ENCODE measurements around the gene OR2T6.

DNA sequence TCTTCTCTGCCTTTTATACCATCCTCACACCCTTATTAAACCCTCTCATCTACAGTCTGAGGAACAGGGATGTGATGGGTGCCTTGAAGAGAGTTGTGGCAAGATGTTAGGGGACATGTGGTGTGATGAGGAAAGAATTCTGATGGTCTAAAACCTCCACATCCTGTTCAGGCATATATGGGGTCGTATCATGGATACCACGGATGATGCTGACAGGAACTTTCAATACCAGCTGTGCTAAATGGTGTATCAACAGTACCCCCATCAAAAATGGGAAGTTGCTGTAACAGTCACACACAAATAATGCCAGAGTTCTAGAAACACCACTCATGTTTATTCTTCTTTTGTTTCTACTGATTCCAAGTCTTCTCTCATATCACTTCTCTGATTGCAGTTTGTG is 12.9 kb downstream of the OR2T6 start:
- TF ChIP-seq, protein P1, sequence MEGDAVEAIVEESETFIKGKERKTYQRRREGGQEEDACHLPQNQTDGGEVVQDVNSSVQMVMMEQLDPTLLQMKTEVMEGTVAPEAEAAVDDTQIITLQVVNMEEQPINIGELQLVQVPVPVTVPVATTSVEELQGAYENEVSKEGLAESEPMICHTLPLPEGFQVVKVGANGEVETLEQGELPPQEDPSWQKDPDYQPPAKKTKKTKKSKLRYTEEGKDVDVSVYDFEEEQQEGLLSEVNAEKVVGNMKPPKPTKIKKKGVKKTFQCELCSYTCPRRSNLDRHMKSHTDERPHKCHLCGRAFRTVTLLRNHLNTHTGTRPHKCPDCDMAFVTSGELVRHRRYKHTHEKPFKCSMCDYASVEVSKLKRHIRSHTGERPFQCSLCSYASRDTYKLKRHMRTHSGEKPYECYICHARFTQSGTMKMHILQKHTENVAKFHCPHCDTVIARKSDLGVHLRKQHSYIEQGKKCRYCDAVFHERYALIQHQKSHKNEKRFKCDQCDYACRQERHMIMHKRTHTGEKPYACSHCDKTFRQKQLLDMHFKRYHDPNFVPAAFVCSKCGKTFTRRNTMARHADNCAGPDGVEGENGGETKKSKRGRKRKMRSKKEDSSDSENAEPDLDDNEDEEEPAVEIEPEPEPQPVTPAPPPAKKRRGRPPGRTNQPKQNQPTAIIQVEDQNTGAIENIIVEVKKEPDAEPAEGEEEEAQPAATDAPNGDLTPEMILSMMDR (IDR thresholded peaks at IDR 0.05), result no peak
- TF ChIP-seq, protein P2, sequence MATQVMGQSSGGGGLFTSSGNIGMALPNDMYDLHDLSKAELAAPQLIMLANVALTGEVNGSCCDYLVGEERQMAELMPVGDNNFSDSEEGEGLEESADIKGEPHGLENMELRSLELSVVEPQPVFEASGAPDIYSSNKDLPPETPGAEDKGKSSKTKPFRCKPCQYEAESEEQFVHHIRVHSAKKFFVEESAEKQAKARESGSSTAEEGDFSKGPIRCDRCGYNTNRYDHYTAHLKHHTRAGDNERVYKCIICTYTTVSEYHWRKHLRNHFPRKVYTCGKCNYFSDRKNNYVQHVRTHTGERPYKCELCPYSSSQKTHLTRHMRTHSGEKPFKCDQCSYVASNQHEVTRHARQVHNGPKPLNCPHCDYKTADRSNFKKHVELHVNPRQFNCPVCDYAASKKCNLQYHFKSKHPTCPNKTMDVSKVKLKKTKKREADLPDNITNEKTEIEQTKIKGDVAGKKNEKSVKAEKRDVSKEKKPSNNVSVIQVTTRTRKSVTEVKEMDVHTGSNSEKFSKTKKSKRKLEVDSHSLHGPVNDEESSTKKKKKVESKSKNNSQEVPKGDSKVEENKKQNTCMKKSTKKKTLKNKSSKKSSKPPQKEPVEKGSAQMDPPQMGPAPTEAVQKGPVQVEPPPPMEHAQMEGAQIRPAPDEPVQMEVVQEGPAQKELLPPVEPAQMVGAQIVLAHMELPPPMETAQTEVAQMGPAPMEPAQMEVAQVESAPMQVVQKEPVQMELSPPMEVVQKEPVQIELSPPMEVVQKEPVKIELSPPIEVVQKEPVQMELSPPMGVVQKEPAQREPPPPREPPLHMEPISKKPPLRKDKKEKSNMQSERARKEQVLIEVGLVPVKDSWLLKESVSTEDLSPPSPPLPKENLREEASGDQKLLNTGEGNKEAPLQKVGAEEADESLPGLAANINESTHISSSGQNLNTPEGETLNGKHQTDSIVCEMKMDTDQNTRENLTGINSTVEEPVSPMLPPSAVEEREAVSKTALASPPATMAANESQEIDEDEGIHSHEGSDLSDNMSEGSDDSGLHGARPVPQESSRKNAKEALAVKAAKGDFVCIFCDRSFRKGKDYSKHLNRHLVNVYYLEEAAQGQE (IDR thresholded peaks at IDR 0.05; ENCODE audit: insufficient read depth in 1 of 2, low read depth in 2 of 2, low read length in 1 of 2), result no peak
- TF ChIP-seq POLR2AphosphoS5 (IDR thresholded peaks at IDR 0.05; ENCODE audit: low read depth, low read length), result no peak
- TF ChIP-seq TCF7L2 (IDR thresholded peaks at IDR 0.05; ENCODE audit: low read depth, low read length), result no peak

Measured in Panc1 (cell line).